Cardiac muscle cell (in vitro differentiated cells and primary cell): ENCODE results near the gene COL27A1. TPM values are rescaled to one million over a fixed set of nuclear protein-coding genes. Genes with fewer than 3 reads are reported as not detected.

Source experiments
- DNase-seq, 2 donors: peaks; one replicate each; pipeline versions ENCODE4 v3.0.0 to v3.0.0-alpha.2; 2010 to 2017; ENCODE audit warnings: low read depth in 1 of 2, low spot score in 1 of 2
- H3K27ac ChIP-seq: fragments of 200-600 bp; sonication (generic); 2 replicates; pipeline ENCODE4 v1.5.1; 2016
- H3K27me3 ChIP-seq: fragments of 200-600 bp; sonication (generic); 2 replicates; pipeline ENCODE4 v1.6.0; 2016; ENCODE audit warnings: control low read depth
- H3K36me3 ChIP-seq: fragments of 200-600 bp; sonication (generic); 2 replicates; pipeline ENCODE4 v1.5.1; 2016; ENCODE audit warnings: control low read depth
- H3K4me1 ChIP-seq: fragments of 200-600 bp; sonication (generic); 2 replicates; pipeline ENCODE4 v1.8.1; 2017; ENCODE audit warnings: low read depth, mild to moderate bottlenecking, mixed run types
- H3K4me3 ChIP-seq: fragments of 200-600 bp; sonication (generic); 2 replicates; pipeline ENCODE4 v1.5.1; 2016; ENCODE audit warnings: mild to moderate bottlenecking
- H3K9me3 ChIP-seq: fragments of 200-600 bp; sonication (generic); 2 replicates; pipeline ENCODE4 v1.5.1; 2017; ENCODE audit warnings: low read depth, mild to moderate bottlenecking, control low read depth
- polyA plus RNA-seq: library from polyadenylated mRNA; unstranded; fragments of >200 nt; fragmentation: Nextera tagmentation; extraction: Ambion mirVana; gene quantifications from 2 replicates; pipeline ENCODE4 v1.2.1, GENCODE V29; 2016
- total RNA-seq: library from RNA; depleted of rRNA; stranded (reverse); fragments of >200 nt; gene quantifications from 2 replicates; pipeline ENCODE4 v1.2.3, GENCODE V29; 2016
- TF ChIP-seq, protein P1 (sequence below): IDR thresholded peaks from 2 replicates; pipeline ENCODE4 v1.5.1; 2012; ENCODE audit warnings: low read depth, mild to moderate bottlenecking, low read length

Gene COL27A1
- total and polyA plus RNA-seq, 2 experiments from 2014 or later, result 12.2 to 19.2 TPM

DNA sequence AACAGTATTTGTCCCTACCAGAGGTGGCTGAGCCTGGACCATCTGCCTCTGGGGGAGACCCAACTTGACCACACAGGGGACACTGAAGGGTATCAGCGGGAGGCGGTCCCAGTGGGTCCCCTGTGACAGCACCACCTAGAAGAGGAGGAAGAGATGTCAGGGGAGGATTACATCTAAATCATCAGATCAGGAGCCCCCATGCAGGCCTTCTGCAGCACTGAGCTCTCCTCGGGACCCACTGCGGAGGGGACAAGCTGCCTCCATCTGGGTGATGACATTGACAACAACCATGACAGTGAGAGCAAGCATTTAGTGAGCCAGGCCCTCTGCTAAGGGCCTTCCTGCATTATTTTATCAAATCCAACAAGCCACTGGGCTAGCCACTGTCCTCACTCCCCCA is 186.7 kb downstream of the COL27A1 start:
- Histone ChIP-seq H3K9me3 (no peaks in the 10 kb centered on the region), H3K27me3 (no peaks in the 10 kb centered on the region), H3K4me3 (no peak overlapping the region), H3K4me1 (no peaks in the 10 kb centered on the region), H3K27ac (no peak overlapping the region), H3K36me3 (peaks cover 36% of the 10 kb centered on the region)
- no peak for DNase-seq
- TF ChIP-seq, protein P1, sequence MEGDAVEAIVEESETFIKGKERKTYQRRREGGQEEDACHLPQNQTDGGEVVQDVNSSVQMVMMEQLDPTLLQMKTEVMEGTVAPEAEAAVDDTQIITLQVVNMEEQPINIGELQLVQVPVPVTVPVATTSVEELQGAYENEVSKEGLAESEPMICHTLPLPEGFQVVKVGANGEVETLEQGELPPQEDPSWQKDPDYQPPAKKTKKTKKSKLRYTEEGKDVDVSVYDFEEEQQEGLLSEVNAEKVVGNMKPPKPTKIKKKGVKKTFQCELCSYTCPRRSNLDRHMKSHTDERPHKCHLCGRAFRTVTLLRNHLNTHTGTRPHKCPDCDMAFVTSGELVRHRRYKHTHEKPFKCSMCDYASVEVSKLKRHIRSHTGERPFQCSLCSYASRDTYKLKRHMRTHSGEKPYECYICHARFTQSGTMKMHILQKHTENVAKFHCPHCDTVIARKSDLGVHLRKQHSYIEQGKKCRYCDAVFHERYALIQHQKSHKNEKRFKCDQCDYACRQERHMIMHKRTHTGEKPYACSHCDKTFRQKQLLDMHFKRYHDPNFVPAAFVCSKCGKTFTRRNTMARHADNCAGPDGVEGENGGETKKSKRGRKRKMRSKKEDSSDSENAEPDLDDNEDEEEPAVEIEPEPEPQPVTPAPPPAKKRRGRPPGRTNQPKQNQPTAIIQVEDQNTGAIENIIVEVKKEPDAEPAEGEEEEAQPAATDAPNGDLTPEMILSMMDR, result no peak

DNA sequence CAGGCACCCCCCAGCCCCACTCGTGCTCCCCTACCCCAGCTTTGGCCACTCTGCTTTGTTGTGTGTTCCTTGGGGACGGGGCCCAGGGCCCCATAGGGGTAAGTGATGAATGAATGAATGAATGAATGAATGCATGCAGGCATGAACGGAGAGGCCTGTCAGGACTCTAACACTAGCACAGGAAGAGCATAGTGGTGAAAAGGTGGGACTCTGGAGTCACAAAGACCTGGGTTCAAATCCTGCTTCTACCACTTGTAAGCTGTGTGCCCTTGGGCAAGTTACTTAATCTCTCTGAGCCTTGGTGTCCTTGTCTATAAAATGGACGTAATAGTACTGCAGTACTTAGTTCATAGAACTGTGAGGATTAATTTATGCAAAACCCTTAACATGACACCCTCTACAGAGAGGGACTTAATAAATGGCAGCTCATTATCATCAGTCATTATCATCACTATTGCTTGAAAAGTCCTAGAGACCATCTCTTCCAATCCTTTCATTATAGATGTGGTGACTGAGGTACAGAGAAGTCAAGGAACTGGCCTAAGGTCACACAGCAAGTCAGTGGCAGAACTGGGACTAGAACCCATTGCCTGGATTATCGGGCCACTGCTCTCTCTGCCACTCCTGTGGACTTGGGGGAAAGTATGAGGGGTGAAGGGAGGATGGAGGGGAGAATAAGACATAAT is 187.6 kb downstream of the COL27A1 start:
- no peaks in the 10 kb centered on the region for H3K27me3 ChIP-seq
- TF ChIP-seq, protein P1, result no peak
- no peaks in the 10 kb centered on the region for H3K9me3 ChIP-seq
- DNase-seq, result no peak
- H3K36me3 ChIP-seq, result peaks cover 43% of the 10 kb centered on the region
- no peak overlapping the region for H3K27ac ChIP-seq
- no peak overlapping the region for H3K4me3 ChIP-seq
- no peaks in the 10 kb centered on the region for H3K4me1 ChIP-seq

DNA sequence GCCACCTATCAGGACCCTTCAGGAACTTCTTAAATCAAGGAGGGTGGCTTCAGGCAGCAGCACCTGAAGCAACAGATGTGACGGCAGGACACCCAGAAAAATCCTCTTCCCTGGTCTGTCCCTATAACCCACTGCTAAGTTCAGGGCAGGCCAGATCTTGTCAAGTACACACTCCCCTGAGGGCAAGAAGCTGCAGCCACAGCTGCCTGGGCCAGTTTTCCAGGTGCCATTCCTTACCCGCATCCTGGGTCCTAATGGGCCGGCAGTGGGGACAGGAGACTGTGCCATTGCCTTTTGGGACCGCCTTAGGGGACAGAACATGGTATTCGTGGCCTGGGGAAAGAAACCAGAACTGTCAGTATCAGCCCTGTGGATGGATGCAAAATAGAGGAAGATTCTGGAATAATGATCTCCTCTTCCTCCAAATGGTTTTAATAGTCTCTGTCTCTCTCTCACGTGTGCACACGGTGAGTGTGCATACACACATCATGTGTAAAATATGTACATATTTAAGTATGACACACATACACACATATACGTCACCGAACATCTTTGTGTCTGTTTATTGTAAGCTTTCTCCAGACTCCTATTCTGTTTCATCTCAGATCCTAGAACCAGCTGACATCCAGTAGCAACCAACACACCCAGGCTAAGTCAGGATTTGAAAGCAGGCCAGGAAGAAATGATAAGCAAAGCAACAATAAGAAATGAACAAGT is 188.3 kb downstream of the COL27A1 start:
- TF ChIP-seq, protein P1, result no peak
- H3K4me3 ChIP-seq, result no peak overlapping the region
- no peaks in the 10 kb centered on the region for H3K9me3 ChIP-seq
- no peak overlapping the region for H3K27ac ChIP-seq
- H3K27me3 ChIP-seq, result no peaks in the 10 kb centered on the region
- H3K36me3 ChIP-seq, result peaks cover 43% of the 10 kb centered on the region
- peaks cover 2% of the 10 kb centered on the region for H3K4me1 ChIP-seq
- DNase-seq, result no peak

DNA sequence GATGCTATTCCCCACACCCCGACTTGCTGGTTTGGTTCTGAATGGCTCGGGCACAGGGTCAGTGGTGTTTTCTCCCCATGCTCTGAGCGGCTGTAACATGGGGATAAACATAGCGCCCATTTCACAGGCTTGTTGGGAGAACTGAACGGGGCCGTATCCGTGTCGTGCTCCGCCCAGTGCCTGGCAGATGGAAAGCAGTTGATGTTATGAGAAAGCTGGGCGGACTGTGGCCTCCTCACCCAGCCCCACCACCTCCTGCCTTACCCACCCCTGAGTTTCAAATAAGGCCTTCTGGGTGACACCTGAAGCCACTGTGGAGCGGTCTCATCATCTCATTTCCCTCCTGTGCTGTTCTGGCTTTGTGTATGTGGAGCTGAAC is 188.8 kb downstream of the COL27A1 start:
- Histone ChIP-seq H3K36me3 (peaks cover 43% of the 10 kb centered on the region), H3K9me3 (no peaks in the 10 kb centered on the region), H3K4me3 (no peak overlapping the region), H3K27ac (no peak overlapping the region), H3K4me1 (peaks cover 7% of the 10 kb centered on the region), H3K27me3 (no peaks in the 10 kb centered on the region)
- DNase-seq, result no peak
- TF ChIP-seq, protein P1, result no peak

DNA sequence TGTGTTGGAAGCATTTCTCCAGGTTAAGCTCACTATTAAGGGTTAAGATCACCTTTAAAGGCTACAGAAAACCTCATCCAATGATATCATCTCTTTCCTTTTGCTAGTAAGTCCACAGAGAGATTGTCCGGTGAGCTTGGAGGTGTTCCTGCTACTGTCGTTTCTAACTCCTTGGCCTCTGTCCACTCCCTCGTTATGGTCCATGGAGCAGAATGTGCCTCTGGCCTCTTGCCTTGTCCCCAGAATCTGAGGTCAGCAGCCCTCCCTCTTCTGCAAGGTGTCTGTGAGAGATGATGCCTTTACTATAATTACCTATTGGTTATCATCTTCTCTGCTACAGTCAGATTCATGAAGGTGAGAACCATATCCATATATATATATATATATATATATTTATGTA is 189.4 kb downstream of the COL27A1 start:
- H3K4me3 ChIP-seq, result no peak overlapping the region
- H3K36me3 ChIP-seq, result peaks cover 43% of the 10 kb centered on the region
- no peaks in the 10 kb centered on the region for H3K27me3 ChIP-seq
- H3K4me1 ChIP-seq, result peaks cover 10% of the 10 kb centered on the region
- TF ChIP-seq, protein P1, result no peak
- DNase-seq, result no peak
- no peak overlapping the region for H3K27ac ChIP-seq
- no peaks in the 10 kb centered on the region for H3K9me3 ChIP-seq
